PC-3 (cell line): Measurements from ENCODE around the gene MAP1LC3B2.

Experiments
- CTCF ChIP-seq: fragments of 300-600 bp; sonication (generic); conservative IDR thresholded peaks from 2 replicates; pipeline ENCODE4 v1.5.1; 2017; ENCODE audit warnings: antibody characterized with exemption, low read depth, mild to moderate bottlenecking, low read length
- EZH2 ChIP-seq: fragments of 300-600 bp; sonication (generic); IDR thresholded peaks from one replicate; pipeline ENCODE4 v1.6.1; 2017; ENCODE audit warnings: antibody characterized with exemption, mild to moderate bottlenecking, low read length; ENCODE audit not compliant: unreplicated experiment
- EZH2phosphoT487 ChIP-seq: fragments of 300-600 bp; sonication (generic); IDR thresholded peaks from 2 replicates; pipeline ENCODE4 v1.6.1; 2018; ENCODE audit warnings: mild to moderate bottlenecking, antibody characterized with exemption, low read length, borderline replicate concordance

- TF ChIP-seq CTCF, result no peak
- TF ChIP-seq EZH2, result no peak
- no peak for TF ChIP-seq EZH2phosphoT487
Measured at GRCh38 chr12:116606397-116606796, 47.2 kb downstream of the MAP1LC3B2 start.
